ENCODE measurements around the gene TMEM202. TPM values are rescaled to one million over a fixed set of nuclear protein-coding genes. Genes with fewer than 3 reads are reported as not detected.

Gene TMEM202
- total RNA-seq, 1 experiment from 2014 or later: not detected

- POLR2A ChIA-PET (ENCODE audit: unreplicated experiment): no interaction called here
- Histone ChIP-seq H3K4me3 (no peak overlapping the region), H2AFZ (no peak overlapping the region), H3K4me1 (replicated peaks; ENCODE audit: insufficient read depth) (peaks cover 7% of the 10 kb centered on the region), H3K4me2 (no peak overlapping the region), H3K79me2 (ENCODE audit: low read depth) (peaks cover 9% of the 10 kb centered on the region), H3K27me3 (ENCODE audit: insufficient read depth, low read depth) (peaks cover 18% of the 10 kb centered on the region; the same call in 1 of the 2 replicates), H3F3A (ENCODE audit: insufficient read depth, low read depth) (peaks cover 8% of the 10 kb centered on the region; the same call in 1 of the 2 replicates), H4K20me1 (ENCODE audit: insufficient read depth) (no peaks in the 10 kb centered on the region), H3K36me3 (ENCODE audit: low read depth) (no peaks in the 10 kb centered on the region), H3K9me2 (ENCODE audit: insufficient read depth) (no peaks in the 10 kb centered on the region), H3K9me3 (ENCODE audit: insufficient read depth, low read depth) (no peaks in the 10 kb centered on the region), H3K27ac (no peak overlapping the region)
- intact Hi-C loops (cut with micrococcal nuclease; ENCODE audit: unreplicated experiment): no loop called here
- CTCF ChIA-PET: no interaction called here
- BruUV-seq (replicated peaks): no TSS peak
- DNase-seq: no peak
- TF ChIP-seq EZH2 (IDR thresholded peaks at IDR 0.05; ENCODE audit: low read depth) (no peak), CTCF (conservative IDR thresholded peaks at IDR 0.05) (no peak)
Observed at GRCh38 chr15:72379856-72380430, 18.2 kb upstream of the TMEM202 start.

- H3K9me3 ChIP-seq (ENCODE audit: insufficient read depth, low read depth): no peaks in the 10 kb centered on the region
- H2AFZ ChIP-seq: no peak overlapping the region
- no peak overlapping the region for H3K4me2 ChIP-seq
- POLR2A ChIA-PET (ENCODE audit: unreplicated experiment): no interaction called here
- no TSS peak for BruUV-seq (replicated peaks)
- CTCF ChIA-PET: no interaction called here
- H4K20me1 ChIP-seq (ENCODE audit: insufficient read depth): no peaks in the 10 kb centered on the region
- intact Hi-C loops (cut with micrococcal nuclease; ENCODE audit: unreplicated experiment): no loop called here
- no peaks in the 10 kb centered on the region for H3K36me3 ChIP-seq (ENCODE audit: low read depth)
- H3F3A ChIP-seq (ENCODE audit: insufficient read depth, low read depth): peaks cover 8% of the 10 kb centered on the region; the same call in 1 of the 2 replicates
- DNase-seq: no peak
- peaks cover 5% of the 10 kb centered on the region for H3K4me1 ChIP-seq (replicated peaks; ENCODE audit: insufficient read depth)
- no peaks in the 10 kb centered on the region for H3K9me2 ChIP-seq (ENCODE audit: insufficient read depth)
- no peak overlapping the region for H3K4me3 ChIP-seq
- TF ChIP-seq CTCF (conservative IDR thresholded peaks at IDR 0.05): no peak
- no peak for TF ChIP-seq EZH2 (IDR thresholded peaks at IDR 0.05; ENCODE audit: low read depth)
- no peak overlapping the region for H3K27ac ChIP-seq
- peaks cover 26% of the 10 kb centered on the region for H3K27me3 ChIP-seq (ENCODE audit: insufficient read depth, low read depth)
- peaks cover under 1% of the 10 kb centered on the region; the same call in 1 of the 2 replicates for H3K79me2 ChIP-seq (ENCODE audit: low read depth)
Observed at GRCh38 chr15:72380743-72381142, 17.4 kb upstream of the TMEM202 start.

DNA sequence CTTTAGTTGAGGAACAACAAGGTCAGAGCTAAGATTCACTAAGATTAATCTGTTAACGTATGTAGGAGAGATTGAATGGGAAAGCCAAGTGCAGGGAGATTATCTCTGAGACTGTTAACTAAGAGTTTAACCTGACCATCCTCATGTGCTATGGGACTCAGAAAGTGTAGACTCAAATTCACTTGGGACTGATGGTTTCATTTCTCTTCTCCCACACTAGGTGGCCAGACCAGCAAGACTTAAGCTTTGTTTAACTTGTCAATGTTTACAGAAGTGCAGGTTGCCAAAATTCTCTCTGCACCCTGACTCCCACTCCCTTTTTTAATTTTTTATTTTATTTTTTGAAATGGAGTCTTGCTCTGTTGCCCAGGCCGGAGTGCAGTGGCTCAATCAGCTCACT lies 16.0 kb upstream of the TMEM202 start:
- no peaks in the 10 kb centered on the region for H4K20me1 ChIP-seq (ENCODE audit: insufficient read depth)
- no peaks in the 10 kb centered on the region for H3K9me2 ChIP-seq (ENCODE audit: insufficient read depth)
- H3K36me3 ChIP-seq (ENCODE audit: low read depth): no peaks in the 10 kb centered on the region
- H3K4me3 ChIP-seq: no peak overlapping the region
- intact Hi-C loops (cut with micrococcal nuclease; ENCODE audit: unreplicated experiment): no loop called here
- no peak overlapping the region for H3K27ac ChIP-seq
- ChIA-PET CTCF (no interaction called here), POLR2A (ENCODE audit: unreplicated experiment) (no interaction called here)
- H3K9me3 ChIP-seq (ENCODE audit: insufficient read depth, low read depth): no peaks in the 10 kb centered on the region
- no peaks in the 10 kb centered on the region for H3K79me2 ChIP-seq (ENCODE audit: low read depth)
- H3F3A ChIP-seq (ENCODE audit: insufficient read depth, low read depth): no peaks in the 10 kb centered on the region; the same call in 1 of the 2 replicates
- H2AFZ ChIP-seq: no peak overlapping the region
- H3K27me3 ChIP-seq (ENCODE audit: insufficient read depth, low read depth): peaks cover 32% of the 10 kb centered on the region
- no peak for DNase-seq
- BruUV-seq (replicated peaks): no TSS peak
- H3K4me1 ChIP-seq (replicated peaks; ENCODE audit: insufficient read depth): no peaks in the 10 kb centered on the region
- TF ChIP-seq EZH2 (IDR thresholded peaks at IDR 0.05; ENCODE audit: low read depth): no peak
- no peak for TF ChIP-seq CTCF (conservative IDR thresholded peaks at IDR 0.05)
- H3K4me2 ChIP-seq: no peak overlapping the region
